Erythroblast (primary cell): ENCODE results near the gene IL26.

Experiments
- GATA1 ChIP-seq: IDR thresholded peaks from 2 replicates; pipeline ENCODE4 v1.6.1; 2011; ENCODE audit warnings: low read depth, mild to moderate bottlenecking, control low read depth, low read length, moderate library complexity
- POLR2A ChIP-seq: IDR thresholded peaks from 2 replicates; pipeline ENCODE4 v1.6.1; 2011; ENCODE audit warnings: mild to moderate bottlenecking, low read length

DNA sequence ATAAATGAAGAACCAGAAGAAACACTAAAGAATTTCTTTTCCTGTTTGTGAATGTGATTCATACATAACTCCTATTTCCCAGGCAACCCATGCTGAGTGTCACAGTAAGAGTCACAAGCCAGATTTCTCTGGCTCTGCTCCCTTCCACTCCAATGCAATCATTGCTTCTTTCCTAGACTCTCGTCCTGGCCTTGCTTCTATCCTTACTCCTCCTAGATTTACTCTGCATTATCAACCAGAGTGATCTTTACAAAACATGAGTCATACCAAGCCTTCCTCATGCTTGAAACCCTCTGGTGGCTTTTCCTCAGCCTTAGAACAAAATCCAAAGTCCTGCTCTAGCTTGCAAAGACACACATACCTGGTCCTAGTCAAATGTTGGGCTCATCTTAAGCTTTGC is 14.5 kb upstream of the IL26 start:
- TF ChIP-seq POLR2A = no peak
- no peak for TF ChIP-seq GATA1
